WI38 (cell line): ENCODE data around the gene ZNF316.

Experiments
- H3K4me3 ChIP-seq: 2 replicates; pipeline ENCODE4 v1.5.1; 2011; ENCODE audit warnings: low read depth, mild to moderate bottlenecking, control low read depth, low read length
- CTCF ChIP-seq: IDR thresholded peaks from 2 replicates; pipeline ENCODE4 v1.5.1; 2012; ENCODE audit warnings: low read depth, mild to moderate bottlenecking, control low read depth, low read length

The ZNF316 gene

GRCh38 chr7:6701860-6702259 is 64.7 kb downstream of the ZNF316 start:
- TF ChIP-seq CTCF: no peak
- H3K4me3 ChIP-seq: no peak overlapping the region
